Stimulated activated CD8-positive, alpha-beta memory T cell treated with anti-CD3 and anti-CD28 coated beads, Interleukin-2, amount 100 ng/mL, for 48 hours (primary cell): ENCODE measurements around the gene DCBLD2.
"Not testable (repeated sequence)": the region's sequence is repeated elsewhere in the genome, so short reads cannot be mapped to it uniquely, and the experiment has no call there.

Source experiments
- DNase-seq, 2 donors: peaks; one replicate each; pipeline ENCODE4 v3.0.0-alpha.2; 2020; ENCODE audit warnings: low read depth in 2 of 2

DCBLD2 gene

DNA sequence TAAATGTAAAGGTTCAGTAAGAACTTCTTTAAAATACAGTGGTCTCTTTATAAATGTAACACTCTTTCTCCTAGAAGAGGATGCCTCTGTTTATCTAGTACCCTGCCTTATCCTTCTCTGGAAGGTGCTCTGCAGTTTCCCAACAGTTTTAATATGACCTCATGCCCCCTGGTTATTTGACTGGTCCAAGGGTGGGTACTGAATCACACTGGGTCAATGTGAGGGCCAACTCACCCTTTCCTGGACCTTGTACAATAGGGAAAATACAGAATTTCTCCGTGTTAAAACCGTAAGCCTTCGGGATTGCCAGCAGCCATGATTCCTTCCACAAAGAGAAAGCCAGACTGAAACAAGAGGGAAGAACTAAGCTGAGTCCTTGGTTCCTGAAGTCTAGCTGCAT lies 9.2 kb downstream of the DCBLD2 start:
- no peak for DNase-seq

DNA sequence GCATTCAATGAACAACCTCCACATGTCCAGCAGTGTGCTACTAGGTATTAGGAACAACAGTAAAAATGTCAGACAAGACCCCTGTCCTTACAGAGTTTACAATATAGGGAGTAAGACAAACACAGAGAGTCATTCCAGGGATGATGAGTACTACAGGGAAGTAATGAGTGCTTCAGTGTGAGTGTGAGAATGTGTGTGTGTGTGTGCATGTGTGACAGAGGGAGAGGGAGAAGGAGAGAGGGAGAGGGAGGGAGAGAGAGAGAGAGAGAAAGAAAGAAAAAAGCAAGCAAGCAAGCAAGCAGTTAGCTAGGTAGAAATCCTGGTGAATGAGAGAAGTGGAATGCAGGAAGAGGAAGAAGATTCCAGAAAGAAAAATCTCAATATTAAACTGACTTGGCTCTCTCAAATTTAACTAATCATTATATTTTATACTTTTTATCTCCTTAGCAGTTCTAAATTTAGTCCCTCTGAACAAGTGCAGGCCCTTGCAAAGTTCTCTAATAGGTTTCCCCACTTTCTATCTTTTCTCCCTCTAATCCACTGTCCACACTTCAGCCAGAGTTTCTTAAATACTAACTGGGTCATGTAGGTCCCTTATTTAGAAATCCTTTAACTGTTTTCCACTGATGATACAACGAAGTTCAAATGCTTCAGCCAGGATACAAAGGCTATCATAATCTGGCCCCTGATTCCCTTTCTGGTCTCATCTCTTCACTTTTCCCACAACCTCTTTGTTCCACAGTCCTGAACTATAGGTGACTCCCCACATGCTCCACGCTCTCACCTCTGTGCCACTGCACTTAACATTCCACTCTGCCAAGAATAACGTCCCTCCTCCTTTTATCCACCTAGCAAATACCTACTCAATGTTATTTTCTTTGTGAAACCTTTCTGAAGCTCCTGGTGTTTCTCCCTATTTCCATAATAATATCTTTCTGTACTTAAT lies 10.3 kb downstream of the DCBLD2 start:
- no peak for DNase-seq

DNA sequence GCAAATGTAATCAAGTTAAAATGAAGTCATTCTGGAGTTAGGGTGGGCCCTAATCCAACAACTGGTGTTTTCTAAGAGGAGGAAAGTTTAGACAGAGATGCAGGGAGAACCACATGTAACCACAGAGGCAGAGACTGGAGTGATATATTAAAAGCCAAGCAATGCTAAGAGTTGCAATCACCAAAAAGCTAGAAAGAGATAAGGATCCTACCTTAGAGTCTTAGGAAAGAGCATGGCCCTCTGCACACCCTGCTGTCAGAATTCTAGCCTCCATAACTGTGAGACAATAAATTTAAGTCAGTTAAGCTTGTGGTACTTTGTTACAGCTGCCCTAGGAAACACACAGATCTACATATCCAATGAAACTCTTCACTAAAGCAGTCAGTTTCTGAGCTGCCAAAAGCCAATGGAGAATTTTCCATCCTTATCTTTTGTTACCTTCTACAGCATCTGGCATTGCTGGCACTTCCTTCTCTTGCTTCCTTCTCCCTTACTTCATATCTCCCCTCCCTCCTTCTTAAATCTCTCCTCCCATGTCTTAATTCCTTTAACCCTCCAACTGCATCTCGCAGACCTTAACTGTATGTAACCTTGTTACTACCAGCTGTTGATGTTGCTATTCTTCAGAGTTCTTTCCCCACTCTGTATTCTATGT lies 11.2 kb downstream of the DCBLD2 start:
- DNase-seq: no peak

DNA sequence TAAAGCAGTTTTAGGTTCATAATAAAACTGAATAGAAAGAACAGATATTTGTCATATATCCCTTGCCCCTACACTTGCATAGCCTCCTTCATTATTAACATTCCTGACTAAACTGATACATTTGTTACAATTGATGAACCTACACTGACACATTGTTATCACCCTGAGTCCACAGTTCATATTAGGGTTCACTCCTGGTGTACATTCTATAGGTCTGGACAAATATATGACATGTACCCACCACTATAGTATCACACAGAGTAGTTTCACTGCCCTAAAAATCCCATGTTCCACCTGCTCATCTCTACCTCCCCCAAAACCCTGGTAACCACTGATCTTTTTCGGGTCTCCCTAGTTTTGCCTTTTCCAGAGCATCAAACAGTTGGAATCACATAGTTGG lies 13.8 kb downstream of the DCBLD2 start:
- DNase-seq: no peak

DNA sequence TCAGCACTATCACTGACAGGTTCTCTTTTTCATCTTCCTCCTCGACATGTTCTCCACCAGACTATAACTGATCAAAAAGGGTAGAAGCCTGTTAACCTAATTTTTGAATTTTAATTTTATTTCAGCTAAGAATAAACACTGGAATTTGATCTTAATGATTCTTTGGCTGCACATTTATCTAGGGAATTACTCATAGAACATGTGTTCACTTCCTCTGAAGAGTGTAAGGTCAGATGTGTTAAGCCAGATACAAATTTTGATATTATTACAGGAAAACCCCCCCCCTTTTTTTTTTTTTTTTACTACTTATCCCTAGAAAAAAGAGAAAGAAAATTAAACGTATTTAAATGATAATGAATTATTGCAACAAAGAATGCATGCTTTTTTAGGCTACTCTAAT lies 15.0 kb downstream of the DCBLD2 start:
- no peak for DNase-seq

DNA sequence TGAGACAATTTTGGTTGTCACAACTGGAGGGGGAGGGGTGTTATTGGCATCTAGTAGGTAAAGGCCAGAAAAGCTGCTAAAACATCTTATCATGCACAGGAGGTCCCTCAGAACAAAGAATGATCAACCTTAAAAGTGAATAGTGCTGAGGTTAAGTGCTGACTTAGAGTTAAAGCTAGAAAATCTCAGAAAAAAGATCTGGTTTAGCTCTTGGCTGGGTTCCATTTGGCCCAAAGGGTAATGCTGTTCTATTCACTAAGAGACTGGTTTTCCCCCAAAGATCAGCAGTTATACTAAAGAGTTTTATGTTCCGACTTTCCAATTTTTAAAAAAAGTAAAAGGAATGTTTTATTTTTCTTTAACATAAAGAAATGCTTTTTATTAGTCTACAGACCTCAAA lies 15.6 kb downstream of the DCBLD2 start:
- DNase-seq: no peak

DNA sequence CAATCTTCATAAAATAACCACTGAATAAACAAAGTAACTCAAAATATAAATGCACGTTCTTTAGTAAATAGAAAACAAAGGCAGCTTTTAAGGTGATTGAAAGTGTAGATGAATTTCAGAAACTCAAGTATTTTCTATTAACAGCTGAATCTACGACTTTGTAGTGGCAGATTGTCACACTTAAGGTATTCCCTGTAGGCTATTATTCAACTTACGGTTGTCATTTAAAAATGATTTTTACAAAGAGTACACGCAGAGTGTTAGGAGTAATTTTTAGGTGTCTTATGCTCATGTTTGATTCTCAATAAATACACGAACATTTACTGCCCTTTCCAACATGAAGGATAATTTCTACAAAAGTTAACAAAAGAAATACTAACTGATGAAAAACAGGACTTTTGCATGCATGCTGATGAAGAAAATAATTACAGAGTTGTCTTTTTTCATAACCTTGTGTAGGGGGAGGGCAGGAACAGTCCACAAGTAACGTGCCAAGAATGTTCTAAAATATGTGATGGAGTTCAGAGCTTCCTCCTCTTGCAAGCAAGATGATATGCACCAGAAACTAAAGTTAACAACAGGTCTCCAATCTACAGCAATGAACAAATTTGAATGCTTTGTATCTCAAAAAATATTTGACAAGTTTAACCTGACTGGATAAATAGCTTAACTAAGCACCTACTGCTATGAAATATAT lies 16.7 kb downstream of the DCBLD2 start:
- no peak for DNase-seq

DNA sequence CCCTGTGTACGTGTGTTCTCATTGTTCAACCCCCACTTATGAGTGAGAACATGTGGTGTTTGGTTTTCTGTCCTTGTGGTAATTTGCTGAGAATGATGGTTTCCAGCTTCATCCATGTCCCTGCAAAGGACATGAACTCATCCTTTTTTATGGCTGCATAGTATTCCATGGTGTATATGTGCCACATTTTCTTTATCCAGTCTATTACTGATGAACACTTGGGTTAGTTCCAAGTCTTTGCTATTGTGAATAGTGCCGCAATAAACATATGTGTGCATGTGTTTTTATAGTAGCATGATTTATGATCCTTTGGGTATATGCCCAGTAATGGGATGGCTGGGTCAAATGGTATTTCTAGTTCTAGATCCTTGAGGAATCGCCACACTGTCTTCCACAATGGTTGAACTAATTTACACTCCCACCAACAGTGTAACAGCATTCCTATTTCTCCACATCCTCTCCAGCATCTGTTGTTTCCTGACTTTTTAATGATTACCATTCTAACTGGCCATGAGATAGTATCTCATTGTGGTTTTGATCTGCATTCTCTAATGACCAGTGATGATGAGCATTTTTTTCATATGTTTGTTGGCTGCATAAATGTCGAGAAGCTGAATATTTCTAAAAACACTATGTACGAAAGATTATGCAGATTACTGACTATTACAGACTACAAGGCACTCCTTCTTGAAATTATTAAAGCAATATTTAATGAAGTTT lies 18.7 kb downstream of the DCBLD2 start:
- not testable (repeated sequence) for DNase-seq

DNA sequence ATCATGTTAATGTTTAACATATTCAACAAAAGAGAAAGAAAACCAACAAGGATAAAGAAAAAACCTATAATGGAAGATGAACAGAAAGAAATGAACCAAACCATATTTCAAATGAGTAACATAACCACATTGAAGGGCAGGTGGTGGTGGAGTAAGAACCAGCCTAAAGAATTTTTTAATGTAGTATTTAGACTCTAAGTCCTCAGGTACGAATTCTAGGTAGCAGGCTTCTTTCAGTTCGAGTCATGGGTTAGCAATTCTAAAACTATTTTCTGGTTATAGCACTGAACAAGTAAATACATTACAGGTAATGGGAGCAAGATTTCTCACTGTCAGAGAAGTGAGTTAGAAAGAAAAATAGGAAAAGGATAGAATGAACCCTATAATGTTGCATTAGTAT lies 24.4 kb downstream of the DCBLD2 start:
- no peak for DNase-seq

DNA sequence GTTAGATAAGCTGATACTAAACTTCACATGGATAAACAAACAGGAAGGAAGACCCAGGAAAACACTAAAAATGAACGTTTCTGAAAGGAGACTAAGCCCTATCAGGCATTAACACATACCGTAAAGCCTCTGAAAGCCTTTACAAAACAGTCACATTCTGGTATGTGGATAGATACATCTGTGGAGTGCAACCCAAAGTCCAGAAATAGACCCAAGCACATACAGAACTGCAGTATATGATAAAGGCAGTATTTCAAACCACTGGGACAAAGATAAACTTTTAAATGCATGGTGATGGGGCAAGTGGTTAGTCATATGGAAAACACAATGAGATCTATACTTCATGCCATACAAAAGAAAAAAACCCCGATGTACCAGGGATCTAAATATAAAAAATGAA lies 26.0 kb downstream of the DCBLD2 start:
- DNase-seq: no peak

DNA sequence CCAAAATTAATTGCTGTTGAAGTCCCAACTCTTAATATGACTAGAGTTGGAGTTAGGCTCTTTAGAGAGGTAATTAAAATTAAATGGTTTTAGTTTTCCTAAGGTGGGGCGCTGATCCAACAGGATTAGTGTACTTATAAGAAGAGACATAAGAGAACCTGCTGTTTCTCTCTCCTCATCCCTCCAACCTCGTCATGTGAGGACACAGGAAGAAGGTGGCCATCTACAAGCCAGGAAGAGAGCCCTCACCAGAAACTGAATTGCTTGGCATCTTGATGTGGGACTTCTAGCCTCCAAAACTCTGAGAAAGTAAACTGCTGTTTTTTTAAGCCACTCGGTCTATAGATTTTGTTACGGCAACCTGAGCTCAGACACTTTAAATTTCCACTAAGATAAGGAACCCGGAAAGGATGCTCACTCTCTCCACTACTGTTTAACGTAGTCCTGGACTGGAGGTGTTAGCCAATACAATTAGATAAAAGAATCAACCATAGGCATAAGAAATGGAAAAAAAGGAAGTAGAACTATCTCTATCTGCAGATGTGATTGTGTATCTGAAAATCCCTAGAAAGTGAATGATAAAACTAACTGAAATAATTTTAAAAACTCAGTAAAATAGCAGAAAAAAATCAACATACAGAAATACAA lies 26.8 kb downstream of the DCBLD2 start:
- no peak for DNase-seq

DNA sequence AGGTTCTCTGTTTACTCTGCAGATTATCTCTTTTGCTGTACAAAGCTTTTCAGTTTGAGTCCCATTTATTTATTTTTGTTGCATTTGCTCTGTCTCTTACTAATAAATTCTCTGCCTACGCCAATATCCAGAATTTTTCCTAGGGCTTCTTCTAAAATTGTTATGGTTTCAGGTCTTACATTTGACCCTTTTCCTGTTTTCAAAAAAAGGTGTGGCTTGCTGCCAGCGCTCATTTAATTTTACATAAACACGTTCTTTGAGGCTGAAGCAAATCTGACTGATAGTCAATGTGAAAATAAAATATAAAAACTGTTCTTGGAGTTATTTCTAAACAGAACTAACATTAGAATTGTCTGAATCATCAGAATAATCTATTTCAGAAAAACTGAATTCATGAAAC lies 32.1 kb downstream of the DCBLD2 start:
- DNase-seq: no peak

DNA sequence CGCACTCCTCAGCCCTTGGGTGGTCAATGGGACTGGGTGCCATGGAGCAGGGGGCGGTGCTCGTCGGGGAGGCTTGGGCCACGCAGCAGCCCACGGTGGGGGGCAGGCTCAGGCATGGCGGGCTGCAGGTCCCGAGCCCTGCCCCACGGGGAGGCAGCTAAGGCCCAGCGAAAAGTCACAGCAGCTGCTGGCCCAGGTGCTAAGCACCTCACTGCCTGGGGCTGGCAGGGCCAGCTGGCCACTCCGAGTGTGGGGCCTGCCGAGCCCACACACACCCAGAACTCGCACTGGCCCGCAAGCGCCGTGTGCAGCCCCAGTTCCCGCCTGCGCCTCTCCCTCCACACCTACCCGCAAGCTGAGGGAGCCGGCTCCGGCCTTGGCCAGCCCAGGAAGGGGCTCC lies 43.5 kb downstream of the DCBLD2 start:
- not testable (repeated sequence) for DNase-seq

DNA sequence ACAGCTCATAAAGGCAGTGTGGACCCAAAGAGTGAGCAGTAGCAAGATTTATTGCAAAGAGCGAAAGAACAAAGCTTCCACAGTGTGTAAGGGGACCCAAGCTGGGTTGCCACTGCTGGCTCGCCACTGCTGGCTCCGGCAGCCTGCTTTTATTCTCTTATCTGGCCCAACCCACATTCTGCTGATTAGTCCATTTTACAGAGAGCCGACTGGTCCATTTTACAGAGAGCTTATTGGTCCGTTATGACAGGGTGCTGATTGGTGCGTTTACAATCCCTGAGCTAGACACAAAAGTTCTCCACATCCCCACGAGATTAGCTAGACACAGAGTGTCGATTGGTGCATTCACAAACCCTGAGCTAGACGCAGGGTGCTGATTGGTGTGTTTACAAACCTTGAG lies 44.2 kb downstream of the DCBLD2 start:
- not testable (repeated sequence) for DNase-seq

DNA sequence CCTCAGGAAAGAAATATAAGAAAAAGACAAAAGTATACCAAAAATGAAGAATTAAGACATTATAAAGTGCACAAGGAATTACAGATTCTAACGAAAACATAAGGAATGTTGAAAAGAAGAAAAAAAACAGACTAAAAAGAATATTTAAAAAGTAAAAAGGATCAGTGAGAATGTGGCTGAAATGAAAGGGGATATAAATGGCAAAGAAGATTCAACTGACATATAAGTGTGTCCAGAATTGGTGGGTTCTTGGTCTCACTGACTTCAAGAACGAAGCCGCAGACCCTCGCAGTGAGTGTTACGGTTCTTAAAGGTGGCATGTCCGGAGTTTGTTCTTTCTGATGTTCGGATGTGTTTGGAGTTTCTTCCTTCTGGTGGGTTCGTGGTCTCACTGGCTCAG lies 44.8 kb downstream of the DCBLD2 start:
- no peak for DNase-seq

DNA sequence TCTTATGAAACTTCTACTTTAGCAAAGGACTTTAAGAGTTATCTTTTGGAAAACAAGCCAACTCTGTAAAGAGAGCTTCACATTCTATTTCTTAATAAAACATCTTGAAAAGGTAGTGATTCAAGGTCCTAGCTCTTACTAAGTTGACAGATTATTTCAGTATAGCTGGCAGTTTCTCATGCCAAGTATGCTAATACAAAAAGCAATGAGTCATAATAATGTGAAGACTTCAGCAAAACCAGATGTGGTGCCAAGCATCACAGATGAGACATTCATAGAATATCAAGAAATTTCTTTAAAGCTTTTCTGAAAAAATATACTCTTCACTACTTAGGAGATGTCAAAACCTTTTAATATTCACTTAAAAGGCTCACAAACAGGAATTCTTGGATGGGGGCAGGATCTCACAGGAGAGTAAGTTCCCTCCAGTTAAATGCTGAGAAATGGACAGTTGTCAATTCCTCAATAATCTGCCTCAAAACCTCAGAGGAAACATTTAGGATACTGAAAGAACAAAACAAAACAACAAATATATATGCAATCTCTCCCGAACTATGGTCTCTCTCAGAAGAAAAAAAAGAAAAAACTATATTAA lies 45.6 kb downstream of the DCBLD2 start:
- no peak for DNase-seq

DNA sequence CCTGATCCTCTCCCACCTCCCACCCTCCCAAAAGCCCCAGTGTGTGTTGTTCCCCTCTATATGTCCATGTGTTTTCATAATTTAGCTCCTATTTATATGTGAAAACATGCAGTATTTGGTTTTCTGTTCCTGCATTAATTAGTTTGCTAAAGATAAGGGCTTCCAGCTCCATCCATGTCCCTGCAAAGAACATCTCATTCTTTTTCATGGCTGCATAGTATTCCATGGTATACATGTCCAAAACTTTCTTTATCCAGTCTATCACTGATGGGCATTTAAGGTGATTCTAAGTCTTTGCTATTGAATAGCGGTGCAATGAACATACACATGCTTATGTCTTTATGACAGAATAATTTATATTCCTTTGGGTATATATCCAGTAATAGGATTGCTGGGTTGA lies 53.4 kb downstream of the DCBLD2 start:
- no peak for DNase-seq

DNA sequence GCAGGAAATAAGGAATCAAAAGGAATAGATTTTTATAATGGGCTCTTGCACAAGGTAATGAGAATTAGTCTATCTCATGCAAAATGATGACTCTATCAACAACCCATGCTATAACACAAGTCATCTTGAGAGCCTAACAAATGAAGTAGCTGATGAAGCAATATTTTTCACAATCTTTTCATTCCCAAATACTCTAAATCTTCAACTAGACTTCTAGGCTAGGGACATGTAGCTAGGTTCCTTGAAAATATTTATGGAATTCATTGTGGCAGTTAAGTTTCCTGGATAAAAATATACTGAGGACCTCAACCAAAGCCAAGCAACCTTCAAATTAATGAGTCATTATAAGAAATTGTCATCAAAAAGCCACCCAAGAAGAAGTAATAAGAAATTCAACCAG lies 55.4 kb downstream of the DCBLD2 start:
- no peak for DNase-seq

DNA sequence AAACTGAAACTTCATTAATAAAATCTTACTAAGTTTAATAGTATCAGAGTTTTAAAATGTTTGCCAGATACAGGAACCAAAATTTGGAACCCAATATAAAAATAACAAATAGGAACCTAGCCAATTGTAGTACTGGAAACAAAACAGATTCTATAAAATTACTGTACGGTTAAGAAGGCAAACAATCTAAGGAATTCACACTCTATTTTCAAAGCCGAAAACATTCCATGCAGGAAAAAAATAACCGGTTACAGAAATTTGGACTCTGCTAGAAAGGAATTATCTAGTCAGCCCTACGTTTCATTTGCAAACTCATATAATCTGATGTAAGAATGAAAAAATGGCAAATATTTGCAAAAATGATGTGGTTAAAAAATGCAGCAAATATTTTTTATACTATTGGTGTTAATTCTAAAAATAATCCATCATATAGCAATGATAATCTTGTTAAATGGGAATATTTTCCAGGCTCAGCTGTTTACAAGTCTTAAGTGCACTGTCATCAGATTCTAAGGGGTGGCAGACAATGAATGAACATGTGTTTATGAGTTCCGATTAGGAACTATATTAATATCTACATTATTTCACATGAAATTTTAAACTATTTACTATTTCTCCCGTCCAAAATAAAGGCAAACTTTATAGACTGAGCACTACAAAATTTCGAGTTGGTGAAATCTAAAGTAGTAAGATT lies 58.1 kb downstream of the DCBLD2 start:
- no peak for DNase-seq

DNA sequence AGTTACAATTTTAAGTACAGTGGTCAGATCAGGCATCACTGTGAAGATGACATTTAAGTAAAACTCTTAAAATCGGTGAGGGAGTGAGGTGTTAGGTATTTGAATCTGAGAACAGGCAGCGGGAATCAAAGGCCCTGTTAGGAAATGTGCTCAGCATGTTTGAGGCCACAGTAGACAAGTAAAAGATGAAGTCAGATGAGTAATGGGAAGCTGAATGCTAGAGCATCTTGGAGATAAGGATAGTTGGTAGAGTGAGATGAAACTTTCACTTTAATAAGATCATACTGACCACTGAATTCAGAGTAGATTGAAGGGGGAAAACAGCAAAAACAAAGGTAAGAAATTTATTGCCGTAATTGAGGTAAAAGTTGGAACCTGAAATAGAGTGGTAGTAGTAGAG lies 61.6 kb downstream of the DCBLD2 start:
- no peak for DNase-seq
